OCI-LY3 (cell line): ENCODE results near the gene HRH1.

ENCODE experiments used
- EZH2phosphoT487 ChIP-seq: fragments of 200-600 bp; shearing (Covaris generic); IDR thresholded peaks from 2 replicates; pipeline ENCODE4 v1.6.1; 2018; ENCODE audit warnings: antibody characterized with exemption, mixed run types, low read depth
- TF ChIP-seq, protein P1 (sequence below): fragments of 200-600, 300-600 bp; sonication (generic); IDR thresholded peaks from 2 replicates; pipeline ENCODE4 v1.5.1; 2014; ENCODE audit warnings: antibody characterized with exemption, low read length, low read depth

- TF ChIP-seq, protein P1, sequence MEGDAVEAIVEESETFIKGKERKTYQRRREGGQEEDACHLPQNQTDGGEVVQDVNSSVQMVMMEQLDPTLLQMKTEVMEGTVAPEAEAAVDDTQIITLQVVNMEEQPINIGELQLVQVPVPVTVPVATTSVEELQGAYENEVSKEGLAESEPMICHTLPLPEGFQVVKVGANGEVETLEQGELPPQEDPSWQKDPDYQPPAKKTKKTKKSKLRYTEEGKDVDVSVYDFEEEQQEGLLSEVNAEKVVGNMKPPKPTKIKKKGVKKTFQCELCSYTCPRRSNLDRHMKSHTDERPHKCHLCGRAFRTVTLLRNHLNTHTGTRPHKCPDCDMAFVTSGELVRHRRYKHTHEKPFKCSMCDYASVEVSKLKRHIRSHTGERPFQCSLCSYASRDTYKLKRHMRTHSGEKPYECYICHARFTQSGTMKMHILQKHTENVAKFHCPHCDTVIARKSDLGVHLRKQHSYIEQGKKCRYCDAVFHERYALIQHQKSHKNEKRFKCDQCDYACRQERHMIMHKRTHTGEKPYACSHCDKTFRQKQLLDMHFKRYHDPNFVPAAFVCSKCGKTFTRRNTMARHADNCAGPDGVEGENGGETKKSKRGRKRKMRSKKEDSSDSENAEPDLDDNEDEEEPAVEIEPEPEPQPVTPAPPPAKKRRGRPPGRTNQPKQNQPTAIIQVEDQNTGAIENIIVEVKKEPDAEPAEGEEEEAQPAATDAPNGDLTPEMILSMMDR, result no peak
- TF ChIP-seq EZH2phosphoT487, result no peak
Observed at GRCh38 chr3:11250902-11251806, 96.9 kb downstream of the HRH1 start.
